NCI-H446 (cell line): ENCODE measurements around the gene CXCL3.
A peak's percentile ranks its signal among the peaks of the same experiment; 100 is the strongest.
"Not testable (repeated sequence)": the region's sequence is repeated elsewhere in the genome, so short reads cannot be mapped to it uniquely, and the experiment has no call there.

Source experiments
- DNase-seq, 2 experiments: peaks; one replicate each; lab custom pipeline; 2025; lab: John Stamatoyannopoulos, UW

The CXCL3 gene

DNA sequence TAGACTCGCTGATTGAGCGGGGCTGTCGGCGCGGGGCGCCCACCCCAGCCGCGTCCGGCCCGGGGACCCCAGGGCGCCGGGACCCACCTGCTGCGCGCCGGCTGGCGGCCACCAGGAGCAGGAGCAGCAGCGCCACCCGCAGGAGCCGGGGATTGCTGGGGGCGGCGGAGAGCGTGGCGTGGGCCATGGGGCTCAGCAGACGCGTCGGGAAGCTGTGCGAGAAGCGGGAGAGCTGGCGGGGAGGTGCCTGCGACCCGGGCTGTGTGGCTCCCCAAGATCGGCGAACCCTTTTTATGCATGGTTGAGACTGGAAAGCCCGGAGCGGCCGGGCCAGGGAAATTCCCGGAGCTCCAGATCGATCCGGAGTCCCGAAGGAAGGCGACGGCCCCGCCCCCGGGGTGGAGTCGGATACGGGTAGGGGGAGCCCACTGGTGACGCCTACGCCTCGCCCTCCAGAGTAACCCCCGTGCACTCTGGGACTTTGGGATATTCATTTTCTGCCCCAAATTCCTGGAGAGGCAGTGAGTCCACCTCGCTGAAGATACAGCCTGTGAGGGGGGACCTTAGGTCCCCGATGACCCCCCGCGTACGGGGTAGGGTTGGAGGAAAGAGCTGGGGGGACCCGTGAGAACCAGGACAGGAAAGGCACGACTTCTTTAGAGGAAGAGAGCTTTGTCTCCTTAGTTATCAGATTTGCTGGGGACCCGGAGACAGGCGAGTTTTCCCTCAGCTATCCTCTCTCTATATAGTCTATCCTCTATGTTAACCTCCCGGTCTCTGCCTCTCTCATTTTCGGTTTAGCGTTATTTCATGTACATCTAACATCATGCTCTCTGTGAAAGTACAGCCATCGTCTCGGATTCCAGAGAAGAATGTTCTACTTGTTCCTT lies at the start of gene CXCL3:
CXCL3 (minus strand) TSS at position 265 of the 890 bp plus-strand sequence; CDS start at position 187, 78 bp downstream.
- DNase-seq, result peak in 1 of 2 experiments; percentile 4

GRCh38 chr4:74087481-74087880 lies 49.0 kb upstream of the CXCL3 start:
- DNase-seq, result no peak

- no peak for DNase-seq
These were observed 47.2 kb upstream of the CXCL3 start for GRCh38 chr4:74085669-74086068.

DNA sequence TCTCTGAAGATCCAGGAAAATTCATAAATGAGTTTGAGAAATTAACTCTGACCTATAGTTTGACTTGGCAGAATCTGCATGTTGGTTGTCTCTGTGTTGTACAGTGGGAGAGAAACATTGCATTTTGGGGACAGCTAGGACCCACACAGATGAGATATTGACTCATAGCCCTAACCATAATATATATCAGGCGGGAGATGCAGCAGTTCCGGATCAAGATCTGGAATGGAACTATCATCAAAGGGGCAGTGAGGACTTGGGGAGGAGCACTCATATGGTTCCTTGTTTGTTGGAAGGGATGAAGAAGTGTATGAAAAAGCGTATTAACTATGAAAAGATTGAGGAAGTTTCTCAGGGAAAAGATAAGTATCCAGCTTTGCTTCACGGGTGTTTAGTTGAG lies 46.5 kb upstream of the CXCL3 start:
- no peak for DNase-seq

DNA sequence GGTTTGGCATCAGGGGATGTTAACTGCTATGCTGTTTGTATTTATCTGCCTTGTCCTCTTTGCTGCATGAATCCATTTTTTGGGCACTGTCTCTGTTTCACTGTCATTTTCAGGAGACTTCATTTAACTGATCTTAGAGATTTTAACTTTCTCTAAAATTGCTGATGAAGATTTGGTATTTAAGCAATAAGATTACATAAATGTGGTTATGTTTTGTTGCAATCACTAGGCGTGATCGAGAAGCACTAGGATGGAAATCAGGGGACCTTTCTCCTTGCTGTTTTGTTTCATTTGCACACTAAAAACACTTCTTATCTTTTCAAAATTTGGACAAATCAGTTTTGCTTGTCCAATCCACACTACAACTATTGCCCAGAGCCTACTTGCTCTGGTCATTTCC lies 45.1 kb upstream of the CXCL3 start:
- DNase-seq, result no peak

- no peak for DNase-seq
These were observed 42.5 kb upstream of the CXCL3 start for GRCh38 chr4:74081035-74081434.

DNA sequence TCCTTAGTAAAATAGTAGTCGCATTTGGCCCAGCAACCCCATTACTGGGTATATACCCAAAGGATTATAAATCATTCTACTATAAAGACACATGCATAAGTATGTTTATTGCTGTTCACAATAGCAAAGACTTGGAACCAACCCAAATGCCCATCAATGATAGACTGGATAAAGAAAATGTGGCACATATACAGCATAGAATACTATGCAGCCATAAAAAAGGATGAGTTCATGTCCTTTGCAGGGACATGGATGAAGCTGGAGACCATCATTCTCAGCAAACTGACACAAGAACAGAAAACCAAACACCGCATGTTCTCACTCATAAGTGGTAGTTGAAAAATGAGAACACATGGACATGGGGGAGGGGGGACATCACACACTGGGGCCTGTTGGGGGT lies 41.9 kb upstream of the CXCL3 start:
- DNase-seq, result not testable (repeated sequence)

- not testable (repeated sequence) for DNase-seq
These were observed 40.5 kb upstream of the CXCL3 start for GRCh38 chr4:74079024-74079423.

DNA sequence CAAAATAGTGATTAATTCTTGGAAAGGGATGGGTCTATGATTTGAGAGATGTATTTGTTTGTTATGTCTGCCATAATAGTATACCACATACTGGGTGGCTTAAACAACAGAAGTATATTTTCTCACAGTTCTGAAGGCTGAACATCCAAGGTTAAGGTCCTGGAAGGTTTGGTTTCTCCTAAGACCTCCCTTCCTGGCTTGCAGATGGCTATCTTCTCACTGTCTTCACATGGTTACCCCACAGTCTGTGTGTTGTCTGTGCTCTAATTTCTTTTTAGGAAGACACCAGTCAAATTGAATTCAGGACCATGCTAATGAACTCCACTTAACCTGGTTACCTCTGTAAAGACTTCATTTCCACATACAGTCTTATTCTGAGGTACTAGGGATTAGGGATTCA lies 34.9 kb upstream of the CXCL3 start:
- DNase-seq, result no peak

GRCh38 chr4:74072739-74073138 lies 34.2 kb upstream of the CXCL3 start:
- DNase-seq, result no peak

DNA sequence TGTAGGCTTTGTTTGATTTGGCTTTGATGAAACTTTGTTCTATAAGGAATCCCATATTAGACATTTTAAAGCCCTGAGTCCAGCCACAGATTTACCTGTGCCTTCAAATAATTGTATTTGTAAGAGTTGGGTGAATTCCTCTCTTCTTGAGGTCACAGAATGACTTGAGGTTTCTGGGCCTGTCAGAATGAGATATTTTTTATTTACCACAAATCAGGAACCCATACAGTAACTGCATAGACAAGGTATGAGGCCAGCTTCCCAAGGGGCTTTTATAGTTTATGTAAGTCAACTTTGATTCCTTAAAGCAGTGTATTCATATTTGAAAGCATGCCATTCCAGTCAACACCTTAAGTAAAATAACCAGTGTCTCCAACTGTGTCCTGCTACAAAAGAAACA lies 29.1 kb upstream of the CXCL3 start:
- DNase-seq, result no peak

DNA sequence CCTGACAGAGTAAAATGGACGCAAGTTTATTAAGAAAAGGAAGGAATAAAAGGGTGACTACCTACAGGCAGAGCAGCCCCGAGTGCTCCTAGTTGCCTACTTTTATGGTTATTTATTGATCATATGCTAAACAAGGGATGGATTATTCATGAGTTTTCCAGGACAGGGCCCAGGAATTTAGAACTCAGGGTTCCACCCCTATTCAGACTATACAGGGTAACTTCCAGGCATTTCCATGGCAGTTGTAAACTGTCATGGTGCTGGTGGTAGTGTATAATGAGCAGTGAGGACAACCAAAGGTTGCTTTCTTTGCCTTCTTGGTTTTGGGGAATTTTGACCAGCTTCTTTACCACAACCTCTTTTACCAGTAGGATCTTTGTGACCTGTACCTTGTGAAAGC lies 27.7 kb upstream of the CXCL3 start:
- DNase-seq, result no peak

DNA sequence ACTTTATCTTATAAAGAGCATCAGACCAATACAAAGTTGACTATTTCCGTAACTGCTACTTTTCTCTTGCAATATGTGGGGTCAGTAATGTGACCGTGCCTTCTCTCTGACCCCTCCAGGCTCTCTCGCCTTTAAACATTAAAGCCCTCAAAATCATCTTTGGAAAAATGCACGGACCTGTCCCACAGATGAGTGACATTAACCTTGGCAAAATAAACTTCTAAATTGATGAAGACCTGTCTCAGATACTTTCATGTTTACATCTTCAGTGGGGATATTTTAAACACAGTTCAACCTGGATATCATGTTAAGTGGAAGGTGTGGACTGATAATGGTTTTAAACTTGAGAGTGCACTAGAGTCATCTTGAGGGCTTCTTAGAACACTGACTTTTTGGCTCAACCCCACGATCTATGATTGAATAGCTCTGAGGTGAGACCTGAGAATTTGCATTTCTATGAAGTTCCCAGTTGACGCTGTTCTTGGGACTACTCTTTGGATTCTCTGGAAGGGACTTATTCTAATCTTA lies 26.7 kb upstream of the CXCL3 start:
- no peak for DNase-seq

- no peak for DNase-seq
These were observed 25.4 kb upstream of the CXCL3 start for GRCh38 chr4:74063859-74064258.

DNA sequence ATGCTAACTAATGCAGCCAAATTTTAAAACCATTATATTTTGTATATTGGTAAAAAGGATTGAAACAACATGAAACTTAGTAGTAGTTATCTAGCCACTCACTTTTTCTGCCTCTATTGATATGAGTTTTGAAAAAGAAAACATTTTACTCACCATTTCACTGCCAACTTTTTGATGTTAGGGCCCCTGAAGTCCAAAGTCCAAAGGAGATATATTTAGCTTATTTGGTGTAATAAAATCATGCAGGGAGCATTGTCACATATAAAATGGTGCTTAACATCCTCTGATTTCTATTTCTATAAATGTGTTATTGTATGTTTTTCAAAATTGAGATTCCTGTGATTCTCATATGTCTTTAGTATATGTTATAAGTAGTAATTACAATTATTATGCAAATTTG lies 24.5 kb upstream of the CXCL3 start:
- DNase-seq, result no peak

DNA sequence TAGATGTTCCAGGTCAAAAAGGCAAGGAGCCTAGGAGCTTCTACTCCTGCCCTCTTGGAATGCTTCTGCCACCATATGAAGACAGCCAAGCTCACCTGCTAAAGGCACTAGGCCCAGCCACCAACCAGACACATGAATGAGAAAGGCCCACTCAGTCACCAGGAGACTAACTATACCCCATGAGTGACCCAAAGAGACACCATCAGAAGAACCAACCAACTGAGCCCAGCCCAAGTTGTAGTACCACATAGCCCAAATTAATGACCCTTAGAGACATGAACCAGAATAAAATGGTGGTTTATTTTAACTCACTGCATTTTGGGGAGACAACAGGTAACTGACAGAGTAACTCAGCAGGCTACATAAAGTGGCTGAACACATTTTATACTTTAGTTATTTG lies 22.9 kb upstream of the CXCL3 start:
- DNase-seq, result no peak

GRCh38 chr4:74059161-74059829 lies 20.8 kb upstream of the CXCL3 start:
- DNase-seq, result no peak

DNA sequence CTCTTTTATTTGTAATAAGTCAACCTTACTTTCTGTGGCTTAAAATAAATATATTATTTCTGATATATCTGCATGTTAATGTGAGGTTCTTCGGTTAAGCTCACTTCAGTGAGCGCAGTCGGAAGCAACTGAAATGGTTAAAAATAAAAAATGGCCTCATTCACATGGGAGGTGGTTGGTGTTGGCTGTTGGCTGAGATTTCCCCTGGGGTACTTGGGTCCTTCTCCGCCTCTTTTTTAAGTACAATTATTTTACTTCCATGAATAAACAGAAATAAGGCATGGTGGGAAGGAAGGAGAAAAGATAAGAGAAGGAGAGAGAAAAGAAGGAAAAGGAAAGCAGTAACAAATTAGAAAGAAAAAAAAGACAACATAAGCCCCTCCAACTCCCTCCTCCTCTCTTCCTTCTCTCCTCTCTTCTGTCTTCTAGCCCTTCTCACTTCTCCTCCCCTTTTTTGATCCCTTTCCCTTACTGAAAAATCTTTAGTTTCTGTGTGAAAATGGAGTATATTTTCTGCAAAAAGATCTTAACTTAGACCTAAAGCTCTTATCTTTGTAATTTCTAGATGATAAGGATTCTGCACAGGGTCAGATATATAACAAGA lies 19.7 kb upstream of the CXCL3 start:
- no peak for DNase-seq

GRCh38 chr4:74057588-74057987 lies 19.1 kb upstream of the CXCL3 start:
- no peak for DNase-seq

GRCh38 chr4:74056858-74057562 lies 18.5 kb upstream of the CXCL3 start:
- no peak for DNase-seq

GRCh38 chr4:74056114-74056857 lies 17.8 kb upstream of the CXCL3 start:
- DNase-seq, result no peak
